GM18499 (cell line): ENCODE measurements around the gene CFAP97D2.
"Not testable (repeated sequence)": the region's sequence is repeated elsewhere in the genome, so short reads cannot be mapped to it uniquely, and the experiment has no call there.

Experiments
- ATAC-seq: cut with Tn5 transposase; IDR thresholded peaks from one replicate; pipeline ENCODE4 v1.9.1; 2021; ENCODE audit warnings: moderate number of reproducible peaks; ENCODE audit not compliant: insufficient read depth, unreplicated experiment

Gene CFAP97D2

GRCh38 chr13:114179087-114179658 is at the start of gene CFAP97D2:
TSS of gene CFAP97D2 (plus strand) at chr13:114179257. CDS start at chr13:114179331, 74 bp downstream.
- ATAC-seq, result no peak

GRCh38 chr13:114129649-114130062 is 49.4 kb upstream of the CFAP97D2 start:
- ATAC-seq, result no peak

- no peak for ATAC-seq
These were observed 48.8 kb upstream of the CFAP97D2 start for GRCh38 chr13:114130131-114130836.

- ATAC-seq, result no peak
These were observed 48.0 kb upstream of the CFAP97D2 start for GRCh38 chr13:114130837-114131582.

- no peak for ATAC-seq
These were observed 47.3 kb upstream of the CFAP97D2 start for GRCh38 chr13:114131583-114132418.

GRCh38 chr13:114132419-114133121 is 46.5 kb upstream of the CFAP97D2 start, which contains the start of gene RASA3:
TSS of gene RASA3 (minus strand) at chr13:114132623. CDS start at chr13:114132489, 134 bp downstream.
- ATAC-seq, result no peak

GRCh38 chr13:114133126-114133525 is 45.9 kb upstream of the CFAP97D2 start:
- not testable (repeated sequence) for ATAC-seq

GRCh38 chr13:114133552-114133951 is 45.5 kb upstream of the CFAP97D2 start:
- not testable (repeated sequence) for ATAC-seq

- no peak for ATAC-seq
These were observed 44.7 kb upstream of the CFAP97D2 start for GRCh38 chr13:114134111-114134943.

GRCh38 chr13:114134944-114135610 is 44.0 kb upstream of the CFAP97D2 start:
- ATAC-seq, result no peak

GRCh38 chr13:114135731-114136171 is 43.3 kb upstream of the CFAP97D2 start:
- ATAC-seq, result no peak

GRCh38 chr13:114136576-114136975 is 42.5 kb upstream of the CFAP97D2 start:
- no peak for ATAC-seq

GRCh38 chr13:114140131-114140905 is 38.7 kb upstream of the CFAP97D2 start:
- no peak for ATAC-seq

GRCh38 chr13:114140906-114141250 is 38.2 kb upstream of the CFAP97D2 start:
- ATAC-seq, result no peak

GRCh38 chr13:114141261-114141996 is 37.6 kb upstream of the CFAP97D2 start:
- no peak for ATAC-seq

- ATAC-seq, result no peak
These were observed 36.9 kb upstream of the CFAP97D2 start for GRCh38 chr13:114142137-114142550.
